K562 (cell line): ENCODE results near the gene TIGD1. TPM values are rescaled to one million over a fixed set of nuclear protein-coding genes. Genes with fewer than 3 reads are reported as not detected.

Experiments
- CC2D1A ChIP-seq: fragments of 450-650 bp; IDR thresholded peaks from 2 replicates; pipeline ENCODE4 v1.6.1; 2017; ENCODE audit warnings: mild to moderate bottlenecking
- FOSL1 ChIP-seq: fragments of 200-800 bp; sonication (Bioruptor generic); conservative IDR thresholded peaks from 2 replicates; pipeline ENCODE4 v1.6.1; 2016; ENCODE audit warnings: missing genetic modification characterization, missing compliant biosample characterization
- HNRNPH1 ChIP-seq: fragments of 200-400 bp; formaldehyde crosslinking; optimal IDR thresholded peaks from 2 replicates; pipeline ENCODE3; 2017; ENCODE audit warnings: low read depth, mild to moderate bottlenecking, low read length, moderate library complexity
- KDM1A ChIP-seq, 2 experiments: fragments of 450-650 bp; IDR thresholded peaks; 2 replicates each; pipeline ENCODE4 v1.6.1; 2016; ENCODE audit warnings: mild to moderate bottlenecking in 2 of 2
- NEUROD1 ChIP-seq: fragments of 150-350 bp; IDR thresholded peaks from 2 replicates; pipeline ENCODE4 v1.6.1; 2014; ENCODE audit warnings: borderline replicate concordance, low read length, low read depth; ENCODE audit not compliant: partially characterized antibody
- SAFB ChIP-seq: fragments of 200-400 bp; formaldehyde crosslinking; IDR thresholded peaks from 2 replicates; pipeline ENCODE4 v1.6.1; 2017; ENCODE audit warnings: low read depth, low read length, borderline replicate concordance
- TFAM ChIP-seq: fragments of 250-450 bp; sonication (Bioruptor Pico); conservative IDR thresholded peaks from 2 replicates; pipeline ENCODE4 v1.5.0; 2021; ENCODE audit warnings: mild to moderate bottlenecking, moderate library complexity
- polyA plus RNA-seq, 8 experiments: library from polyadenylated mRNA; depleted of rRNA in 4 of 8; stranded (reverse) in 5 of 8; unstranded in 3 of 8; fragments of >200 nt; fragmentation: Nextera tagmentation in 2 of 8; fragmentation: Illumina TruSeq in 1 of 8; extraction: Ambion mirVana in 2 of 8; extraction: Trizol in 1 of 8; gene quantifications; 2 replicates each; pipeline versions ENCODE4 v1.2.1 to v1.2.3, GENCODE V29; 2011 to 2014; ENCODE audit warnings: inconsistent platforms in 1 of 8, missing spikeins in 1 of 8
- total RNA-seq, 7 experiments: library from RNA; depleted of rRNA in 6 of 7; stranded (reverse); fragments of >200 nt in 6 of 7; fragmentation: Illumina TruSeq in 2 of 7; extraction: Trizol in 2 of 7; gene quantifications; 2 replicates each; pipeline versions ENCODE4 v1.2.1 to v1.2.3, GENCODE V29; 2011 to 2021; ENCODE audit warnings: low replicate concordance in 1 of 7
- TF ChIP-seq, protein P1 (sequence below): fragments of 250-450 bp; sonication (Bioruptor Pico); IDR thresholded peaks from 2 replicates; pipeline ENCODE4 v1.9.0; 2021; ENCODE audit warnings: mild to moderate bottlenecking, inconsistent platforms
- TF ChIP-seq, protein P2 (sequence below): fragments of 250-450 bp; sonication (Bioruptor Pico); IDR thresholded peaks from 2 replicates; pipeline ENCODE4 v1.8.0; 2021; ENCODE audit warnings: moderate library complexity, mild to moderate bottlenecking, inconsistent platforms
- TF ChIP-seq, protein P3 (sequence below): sonication (generic); formaldehyde crosslinking; IDR thresholded peaks from 2 replicates; pipeline ENCODE4 v1.8.1; 2022; ENCODE audit warnings: missing genetic modification reagents
- TF ChIP-seq, protein P4 (sequence below), 2 experiments: fragments of 450-650 bp in 1 of 2; IDR thresholded peaks; 2 replicates each; pipeline ENCODE4 v1.6.1; 2011 to 2017; ENCODE audit warnings: low read depth in 2 of 2, antibody characterized with exemption in 1 of 2, borderline replicate concordance in 1 of 2, low read length in 1 of 2, mild to moderate bottlenecking in 1 of 2, mixed read lengths in 1 of 2; ENCODE audit not compliant: control insufficient read depth in 1 of 2
- TF ChIP-seq, protein P5 (sequence below): fragments of 450-650 bp; formaldehyde crosslinking; IDR thresholded peaks from 2 replicates; pipeline ENCODE4 v1.4.0; 2020; ENCODE audit warnings: mild to moderate bottlenecking, mixed read lengths

The TIGD1 gene
- total and polyA plus RNA-seq, 9 of the 15 experiments (the other 6 are each of a cell fraction or from before 2014, with no cell fraction given): 2.0 to 10.1 (median 6.6) TPM

DNA sequence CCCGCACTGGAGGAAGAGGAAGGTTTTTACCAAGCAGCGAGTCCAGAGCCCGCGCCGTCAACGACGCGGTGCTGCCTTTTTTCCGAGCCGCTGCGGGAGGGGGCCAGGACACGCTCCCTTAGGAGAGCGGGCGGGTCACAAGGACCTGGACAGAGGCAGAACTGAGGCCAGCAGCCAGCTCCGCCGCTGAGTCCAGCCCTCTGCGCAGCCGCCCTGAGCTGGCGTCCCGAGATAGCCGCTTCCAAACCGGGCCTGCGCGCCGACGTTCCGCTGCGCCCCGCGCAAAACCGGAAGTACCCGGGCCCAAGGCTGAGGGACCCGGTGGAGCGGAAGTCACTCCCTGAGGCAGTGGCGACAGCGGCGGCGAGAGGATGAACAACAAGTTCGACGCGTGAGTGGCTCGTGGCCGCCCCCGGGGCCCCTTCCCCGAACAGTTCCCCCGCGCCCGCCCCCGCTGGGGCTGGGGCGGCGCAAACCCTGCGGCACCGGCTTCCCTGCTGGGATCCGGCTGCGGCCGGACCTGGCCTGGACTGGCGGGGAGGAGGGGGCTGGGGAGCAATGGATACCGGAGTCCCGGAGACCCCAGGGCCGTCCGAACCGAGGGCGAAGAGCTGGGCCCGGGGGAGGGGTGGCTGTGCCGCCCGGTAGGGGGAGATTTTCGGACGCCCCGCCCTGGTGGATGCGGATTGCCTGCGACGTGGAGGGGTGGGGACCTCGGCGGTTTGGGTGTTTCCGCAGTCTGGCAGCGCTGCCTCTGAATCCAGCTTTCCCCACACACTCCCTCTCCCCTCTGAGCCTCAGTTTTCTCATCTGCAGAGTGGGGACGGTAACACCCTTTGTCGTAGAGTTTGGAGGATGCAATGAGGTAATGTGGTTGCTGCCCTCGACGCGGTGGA is at the start of gene TIGD1, which contains the start of gene EIF4E2 (continued):
- no peak for TF ChIP-seq SAFB
- no peak for TF ChIP-seq TFAM (CRISPR knock-in tag)
- peak; percentile 61 to 81; a peak in 3 of 4 replicates for TF ChIP-seq KDM1A (IDR thresholded peaks at IDR 0.05)
- TF ChIP-seq NEUROD1: no peak
- TF ChIP-seq, protein P1, sequence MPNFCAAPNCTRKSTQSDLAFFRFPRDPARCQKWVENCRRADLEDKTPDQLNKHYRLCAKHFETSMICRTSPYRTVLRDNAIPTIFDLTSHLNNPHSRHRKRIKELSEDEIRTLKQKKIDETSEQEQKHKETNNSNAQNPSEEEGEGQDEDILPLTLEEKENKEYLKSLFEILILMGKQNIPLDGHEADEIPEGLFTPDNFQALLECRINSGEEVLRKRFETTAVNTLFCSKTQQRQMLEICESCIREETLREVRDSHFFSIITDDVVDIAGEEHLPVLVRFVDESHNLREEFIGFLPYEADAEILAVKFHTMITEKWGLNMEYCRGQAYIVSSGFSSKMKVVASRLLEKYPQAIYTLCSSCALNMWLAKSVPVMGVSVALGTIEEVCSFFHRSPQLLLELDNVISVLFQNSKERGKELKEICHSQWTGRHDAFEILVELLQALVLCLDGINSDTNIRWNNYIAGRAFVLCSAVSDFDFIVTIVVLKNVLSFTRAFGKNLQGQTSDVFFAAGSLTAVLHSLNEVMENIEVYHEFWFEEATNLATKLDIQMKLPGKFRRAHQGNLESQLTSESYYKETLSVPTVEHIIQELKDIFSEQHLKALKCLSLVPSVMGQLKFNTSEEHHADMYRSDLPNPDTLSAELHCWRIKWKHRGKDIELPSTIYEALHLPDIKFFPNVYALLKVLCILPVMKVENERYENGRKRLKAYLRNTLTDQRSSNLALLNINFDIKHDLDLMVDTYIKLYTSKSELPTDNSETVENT (CRISPR knock-in tag): no peak
- TF ChIP-seq FOSL1 (tag): 0 out of 2 replicates have a peak, but pooled peaks have one; percentile 37
- TF ChIP-seq CC2D1A: peak; percentile 14; the same call in 1 of the 2 replicates
- TF ChIP-seq, protein P2, sequence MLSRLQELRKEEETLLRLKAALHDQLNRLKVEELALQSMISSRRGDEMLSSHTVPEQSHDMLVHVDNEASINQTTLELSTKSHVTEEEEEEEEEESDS (CRISPR knock-in tag): no peak
- TF ChIP-seq, protein P3, sequence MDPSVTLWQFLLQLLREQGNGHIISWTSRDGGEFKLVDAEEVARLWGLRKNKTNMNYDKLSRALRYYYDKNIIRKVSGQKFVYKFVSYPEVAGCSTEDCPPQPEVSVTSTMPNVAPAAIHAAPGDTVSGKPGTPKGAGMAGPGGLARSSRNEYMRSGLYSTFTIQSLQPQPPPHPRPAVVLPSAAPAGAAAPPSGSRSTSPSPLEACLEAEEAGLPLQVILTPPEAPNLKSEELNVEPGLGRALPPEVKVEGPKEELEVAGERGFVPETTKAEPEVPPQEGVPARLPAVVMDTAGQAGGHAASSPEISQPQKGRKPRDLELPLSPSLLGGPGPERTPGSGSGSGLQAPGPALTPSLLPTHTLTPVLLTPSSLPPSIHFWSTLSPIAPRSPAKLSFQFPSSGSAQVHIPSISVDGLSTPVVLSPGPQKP (CRISPR knock-in tag): no peak
- TF ChIP-seq, protein P4, sequence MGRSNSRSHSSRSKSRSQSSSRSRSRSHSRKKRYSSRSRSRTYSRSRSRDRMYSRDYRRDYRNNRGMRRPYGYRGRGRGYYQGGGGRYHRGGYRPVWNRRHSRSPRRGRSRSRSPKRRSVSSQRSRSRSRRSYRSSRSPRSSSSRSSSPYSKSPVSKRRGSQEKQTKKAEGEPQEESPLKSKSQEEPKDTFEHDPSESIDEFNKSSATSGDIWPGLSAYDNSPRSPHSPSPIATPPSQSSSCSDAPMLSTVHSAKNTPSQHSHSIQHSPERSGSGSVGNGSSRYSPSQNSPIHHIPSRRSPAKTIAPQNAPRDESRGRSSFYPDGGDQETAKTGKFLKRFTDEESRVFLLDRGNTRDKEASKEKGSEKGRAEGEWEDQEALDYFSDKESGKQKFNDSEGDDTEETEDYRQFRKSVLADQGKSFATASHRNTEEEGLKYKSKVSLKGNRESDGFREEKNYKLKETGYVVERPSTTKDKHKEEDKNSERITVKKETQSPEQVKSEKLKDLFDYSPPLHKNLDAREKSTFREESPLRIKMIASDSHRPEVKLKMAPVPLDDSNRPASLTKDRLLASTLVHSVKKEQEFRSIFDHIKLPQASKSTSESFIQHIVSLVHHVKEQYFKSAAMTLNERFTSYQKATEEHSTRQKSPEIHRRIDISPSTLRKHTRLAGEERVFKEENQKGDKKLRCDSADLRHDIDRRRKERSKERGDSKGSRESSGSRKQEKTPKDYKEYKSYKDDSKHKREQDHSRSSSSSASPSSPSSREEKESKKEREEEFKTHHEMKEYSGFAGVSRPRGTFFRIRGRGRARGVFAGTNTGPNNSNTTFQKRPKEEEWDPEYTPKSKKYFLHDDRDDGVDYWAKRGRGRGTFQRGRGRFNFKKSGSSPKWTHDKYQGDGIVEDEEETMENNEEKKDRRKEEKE (IDR thresholded peaks at IDR 0.05; ENCODE audit: borderline replicate concordance in 1 of 2, control insufficient read depth in 1 of 2, low read depth in 2 of 2, low read length in 1 of 2): peak in 1 of 2 experiments; percentile 97; a peak in 2 of 4 replicates
- no peak for TF ChIP-seq HNRNPH1
- TF ChIP-seq, protein P5, sequence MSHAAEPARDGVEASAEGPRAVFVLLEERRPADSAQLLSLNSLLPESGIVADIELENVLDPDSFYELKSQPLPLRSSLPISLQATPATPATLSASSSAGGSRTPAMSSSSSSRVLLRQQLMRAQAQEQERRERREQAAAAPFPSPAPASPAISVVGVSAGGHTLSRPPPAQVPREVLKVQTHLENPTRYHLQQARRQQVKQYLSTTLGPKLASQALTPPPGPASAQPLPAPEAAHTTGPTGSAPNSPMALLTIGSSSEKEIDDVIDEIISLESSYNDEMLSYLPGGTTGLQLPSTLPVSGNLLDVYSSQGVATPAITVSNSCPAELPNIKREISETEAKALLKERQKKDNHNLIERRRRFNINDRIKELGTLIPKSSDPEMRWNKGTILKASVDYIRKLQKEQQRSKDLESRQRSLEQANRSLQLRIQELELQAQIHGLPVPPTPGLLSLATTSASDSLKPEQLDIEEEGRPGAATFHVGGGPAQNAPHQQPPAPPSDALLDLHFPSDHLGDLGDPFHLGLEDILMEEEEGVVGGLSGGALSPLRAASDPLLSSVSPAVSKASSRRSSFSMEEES: no peak
